ENCODE results near the gene SYNJ2.

Gene SYNJ2

GRCh38 chr6:157959451-157960227 is 22.0 kb upstream of the SYNJ2 start:
- Histone ChIP-seq H3K9me3 (ENCODE audit: low read length) (no peaks in the 10 kb centered on the region; the same call in 1 of the 2 replicates), H3K27ac (ENCODE audit: low read depth, low read length, poor library complexity, severe bottlenecking) (no peak overlapping the region), H3F3A (ENCODE audit: insufficient read depth, low read length) (no peaks in the 10 kb centered on the region), H2AFZ (ENCODE audit: low read length) (no peak overlapping the region), H3K9ac (ENCODE audit: low read length) (no peak overlapping the region), H3K4me3 (ENCODE audit: low read depth, low read length, poor library complexity, severe bottlenecking) (no peak overlapping the region), H3K79me2 (ENCODE audit: insufficient read depth, low read length) (no peaks in the 10 kb centered on the region), H3K36me3 (ENCODE audit: insufficient read depth, low read length) (no peaks in the 10 kb centered on the region), H3K4me1 (ENCODE audit: insufficient read depth, low read length, severe bottlenecking) (no peaks in the 10 kb centered on the region), H3K27me3 (ENCODE audit: insufficient read depth, low read length) (no peaks in the 10 kb centered on the region), H3K4me2 (ENCODE audit: low read length) (no peak overlapping the region), H4K20me1 (ENCODE audit: insufficient read depth, low read length) (no peaks in the 10 kb centered on the region), H3K9me2 (ENCODE audit: low read depth, low read length) (no peaks in the 10 kb centered on the region)
- no peak for TF ChIP-seq CTCF (IDR thresholded peaks at IDR 0.05; ENCODE audit: low read length)
- TF ChIP-seq EZH2 (IDR thresholded peaks at IDR 0.05; ENCODE audit: borderline replicate concordance, low read length): no peak

GRCh38 chr6:157961153-157961831 is 20.4 kb upstream of the SYNJ2 start:
- no peaks in the 10 kb centered on the region for H3K36me3 ChIP-seq (ENCODE audit: insufficient read depth, low read length)
- no peaks in the 10 kb centered on the region for H3K79me2 ChIP-seq (ENCODE audit: insufficient read depth, low read length)
- no peaks in the 10 kb centered on the region; the same call in 1 of the 2 replicates for H3K27me3 ChIP-seq (ENCODE audit: insufficient read depth, low read length)
- no peak overlapping the region for H3K9ac ChIP-seq (ENCODE audit: low read length)
- no peak overlapping the region for H3K4me2 ChIP-seq (ENCODE audit: low read length)
- no peaks in the 10 kb centered on the region for H4K20me1 ChIP-seq (ENCODE audit: insufficient read depth, low read length)
- no peaks in the 10 kb centered on the region for H3K4me1 ChIP-seq (ENCODE audit: insufficient read depth, low read length, severe bottlenecking)
- H3K4me3 ChIP-seq (ENCODE audit: low read depth, low read length, poor library complexity, severe bottlenecking): no peak overlapping the region
- no peaks in the 10 kb centered on the region; the same call in 1 of the 2 replicates for H3K9me3 ChIP-seq (ENCODE audit: low read length)
- TF ChIP-seq EZH2 (IDR thresholded peaks at IDR 0.05; ENCODE audit: borderline replicate concordance, low read length) (no peak), CTCF (IDR thresholded peaks at IDR 0.05; ENCODE audit: low read length) (no peak)
- no peak overlapping the region for H3K27ac ChIP-seq (ENCODE audit: low read depth, low read length, poor library complexity, severe bottlenecking)
- no peaks in the 10 kb centered on the region for H3F3A ChIP-seq (ENCODE audit: insufficient read depth, low read length)
- H3K9me2 ChIP-seq (ENCODE audit: low read depth, low read length): no peaks in the 10 kb centered on the region
- H2AFZ ChIP-seq (ENCODE audit: low read length): no peak overlapping the region

GRCh38 chr6:157961832-157962575 is 19.7 kb upstream of the SYNJ2 start:
- Histone ChIP-seq H3K4me3 (ENCODE audit: low read depth, low read length, poor library complexity, severe bottlenecking) (no peak overlapping the region), H3K4me1 (ENCODE audit: insufficient read depth, low read length, severe bottlenecking) (no peaks in the 10 kb centered on the region), H2AFZ (ENCODE audit: low read length) (no peak overlapping the region), H3K79me2 (ENCODE audit: insufficient read depth, low read length) (no peaks in the 10 kb centered on the region), H3K4me2 (ENCODE audit: low read length) (no peak overlapping the region), H3K27me3 (ENCODE audit: insufficient read depth, low read length) (peaks cover 3% of the 10 kb centered on the region; the same call in 1 of the 2 replicates), H3K9me3 (ENCODE audit: low read length) (no peaks in the 10 kb centered on the region; the same call in 1 of the 2 replicates), H3K27ac (ENCODE audit: low read depth, low read length, poor library complexity, severe bottlenecking) (no peak overlapping the region), H3K36me3 (ENCODE audit: insufficient read depth, low read length) (no peaks in the 10 kb centered on the region), H3K9ac (ENCODE audit: low read length) (no peak overlapping the region), H4K20me1 (ENCODE audit: insufficient read depth, low read length) (no peaks in the 10 kb centered on the region), H3K9me2 (ENCODE audit: low read depth, low read length) (no peaks in the 10 kb centered on the region), H3F3A (ENCODE audit: insufficient read depth, low read length) (no peaks in the 10 kb centered on the region)
- TF ChIP-seq EZH2 (IDR thresholded peaks at IDR 0.05; ENCODE audit: borderline replicate concordance, low read length): no peak
- TF ChIP-seq CTCF (IDR thresholded peaks at IDR 0.05; ENCODE audit: low read length): no peak
